ENCODE results near the gene CAMK2D.
"Not testable (repeated sequence)": the region's sequence is repeated elsewhere in the genome, so short reads cannot be mapped to it uniquely, and the experiment has no call there.

The CAMK2D gene

GRCh38 chr4:113727802-113728201 is 33.7 kb downstream of the CAMK2D start:
- no peak for DNase-seq

GRCh38 chr4:113725963-113726362 is 35.6 kb downstream of the CAMK2D start:
- no peak for DNase-seq

- no peak for DNase-seq
Measured at GRCh38 chr4:113718252-113718651, 43.3 kb downstream of the CAMK2D start.

GRCh38 chr4:113711883-113712662 is 49.5 kb downstream of the CAMK2D start:
- DNase-seq, result no peak

DNA sequence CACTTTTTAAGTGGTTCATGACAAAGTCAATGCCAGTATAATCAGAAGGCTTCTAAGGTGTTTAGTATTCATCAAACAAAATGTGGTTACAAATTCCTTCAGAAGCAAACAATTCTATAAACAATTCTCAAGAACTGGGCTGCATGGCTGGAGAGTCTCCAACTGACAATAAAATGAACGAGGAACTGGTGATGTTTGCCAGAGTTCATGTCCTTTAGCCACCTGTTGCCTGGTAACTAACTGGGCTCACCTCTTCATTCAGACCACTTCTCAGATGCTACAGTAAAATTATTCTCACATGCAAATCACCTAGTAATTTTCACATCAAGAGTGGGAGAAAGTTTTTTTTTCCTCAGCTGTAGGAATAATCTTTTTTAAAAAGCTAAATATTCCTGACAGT is 53.3 kb downstream of the CAMK2D start:
- no peak for DNase-seq

GRCh38 chr4:113707048-113707447 is 54.5 kb downstream of the CAMK2D start:
- DNase-seq, result peak; percentile 11

GRCh38 chr4:113705097-113705496 is 56.4 kb downstream of the CAMK2D start:
- DNase-seq, result not testable (repeated sequence)

GRCh38 chr4:113702596-113702995 is 58.9 kb downstream of the CAMK2D start:
- DNase-seq, result not testable (repeated sequence)

DNA sequence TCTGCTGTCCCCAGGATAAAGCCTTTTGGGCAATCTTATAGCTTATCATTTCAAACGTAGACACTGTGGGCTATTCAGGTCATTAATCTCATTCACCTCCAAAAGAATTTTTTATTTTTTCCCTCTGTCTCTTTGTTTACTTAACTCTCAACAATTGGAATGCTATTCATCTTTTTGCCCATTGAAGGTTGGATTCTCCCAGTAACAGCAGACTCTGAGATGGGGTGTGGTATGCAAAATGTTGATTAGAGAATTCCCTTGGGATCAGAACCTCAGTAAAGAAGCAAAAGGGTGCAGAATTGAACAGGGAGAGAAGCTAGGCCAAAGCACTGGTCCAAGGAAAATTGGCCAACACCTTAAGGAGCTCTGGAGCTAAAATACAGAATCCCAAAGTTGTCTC is 60.4 kb downstream of the CAMK2D start:
- no peak for DNase-seq

GRCh38 chr4:113700602-113701150 is 60.9 kb downstream of the CAMK2D start:
- no peak for DNase-seq

DNA sequence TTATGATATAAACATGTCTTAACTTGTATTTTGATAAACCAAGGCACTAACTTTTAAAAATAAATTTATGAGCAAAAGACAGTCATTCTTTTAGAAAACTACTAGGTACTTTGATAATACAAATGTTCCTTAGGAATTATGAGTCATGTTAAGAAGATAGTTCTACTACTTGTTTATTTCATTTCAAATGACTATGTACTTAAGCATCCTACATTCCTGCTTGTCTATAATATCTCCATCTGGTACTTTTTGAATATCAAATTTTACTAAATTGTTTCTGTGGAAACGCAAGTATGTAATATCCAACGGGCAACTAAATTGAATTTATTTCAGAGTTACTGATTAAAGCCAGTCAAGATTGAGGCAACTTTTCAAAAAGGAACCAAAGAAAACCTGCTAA is 61.8 kb downstream of the CAMK2D start:
- no peak for DNase-seq

DNA sequence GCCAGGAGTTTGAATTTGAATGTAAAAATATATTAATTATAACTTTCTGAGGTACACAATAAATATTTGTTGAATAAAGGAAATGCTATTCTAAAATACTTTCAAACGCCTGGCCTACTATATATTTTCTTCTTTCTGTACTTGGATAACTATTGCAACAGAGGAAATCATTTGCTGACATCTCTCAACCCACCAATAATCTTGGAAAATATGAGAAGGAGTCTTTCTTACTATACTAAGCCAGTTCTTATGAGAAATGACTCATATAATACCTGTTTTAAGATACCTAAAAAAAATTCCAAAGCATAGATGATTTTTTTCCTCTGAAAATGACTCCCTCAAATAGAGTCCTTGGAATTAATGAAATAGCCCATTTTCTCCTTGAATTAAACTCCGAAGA is 64.1 kb downstream of the CAMK2D start:
- DNase-seq, result no peak

GRCh38 chr4:113695328-113696169 is 66.0 kb downstream of the CAMK2D start:
- no peak for DNase-seq

GRCh38 chr4:113694008-113694407 is 67.5 kb downstream of the CAMK2D start:
- DNase-seq, result no peak

DNA sequence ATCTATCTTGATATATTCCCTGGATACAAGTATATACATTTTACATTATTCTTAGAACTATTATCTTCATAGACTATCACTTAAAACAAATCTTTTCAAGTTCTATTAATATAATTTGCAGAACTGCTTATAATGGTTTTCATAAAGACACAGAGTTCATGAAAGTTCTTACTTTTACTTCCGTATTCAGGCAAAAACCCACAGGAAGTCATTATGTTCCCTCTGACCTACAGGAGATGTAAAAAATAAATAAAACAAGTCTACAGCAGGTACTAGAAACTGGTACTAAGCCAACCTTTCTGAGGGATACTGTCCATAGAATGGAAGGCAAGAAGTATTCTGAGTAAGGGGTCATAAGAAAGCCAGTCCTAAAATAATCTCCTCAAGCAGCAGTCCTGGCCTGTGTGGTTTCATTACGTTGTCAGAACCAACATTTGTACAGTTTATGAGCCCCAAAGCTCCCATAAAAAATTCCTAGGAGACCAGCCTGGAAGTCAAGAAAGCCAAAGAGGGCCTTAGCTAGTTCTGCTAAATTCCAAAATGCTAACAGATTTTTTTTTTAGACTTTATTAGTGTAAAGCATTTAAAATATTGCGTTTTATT is 68.6 kb downstream of the CAMK2D start:
- peak; percentile 21 for DNase-seq

- no peak for DNase-seq
Measured at GRCh38 chr4:113691676-113692075, 69.9 kb downstream of the CAMK2D start.

DNA sequence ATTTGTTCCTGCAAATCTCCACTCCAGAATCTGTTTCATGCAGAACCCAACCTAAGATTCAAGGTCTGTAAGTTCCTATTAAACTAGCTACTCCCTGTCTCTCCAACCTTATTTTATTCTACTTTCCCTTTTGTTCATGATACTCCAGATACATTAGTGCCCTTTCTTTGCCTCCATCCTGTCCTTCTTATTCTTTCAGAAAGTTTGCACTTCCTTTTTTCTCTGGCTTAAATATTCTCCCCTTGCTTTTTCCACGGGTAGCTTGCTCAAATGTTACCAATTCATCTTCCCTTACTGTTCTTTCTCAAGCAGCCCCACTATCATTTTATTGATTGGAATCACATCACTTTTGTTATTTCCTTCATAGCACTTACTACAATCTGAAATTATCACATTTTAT is 72.1 kb downstream of the CAMK2D start:
- no peak for DNase-seq

DNA sequence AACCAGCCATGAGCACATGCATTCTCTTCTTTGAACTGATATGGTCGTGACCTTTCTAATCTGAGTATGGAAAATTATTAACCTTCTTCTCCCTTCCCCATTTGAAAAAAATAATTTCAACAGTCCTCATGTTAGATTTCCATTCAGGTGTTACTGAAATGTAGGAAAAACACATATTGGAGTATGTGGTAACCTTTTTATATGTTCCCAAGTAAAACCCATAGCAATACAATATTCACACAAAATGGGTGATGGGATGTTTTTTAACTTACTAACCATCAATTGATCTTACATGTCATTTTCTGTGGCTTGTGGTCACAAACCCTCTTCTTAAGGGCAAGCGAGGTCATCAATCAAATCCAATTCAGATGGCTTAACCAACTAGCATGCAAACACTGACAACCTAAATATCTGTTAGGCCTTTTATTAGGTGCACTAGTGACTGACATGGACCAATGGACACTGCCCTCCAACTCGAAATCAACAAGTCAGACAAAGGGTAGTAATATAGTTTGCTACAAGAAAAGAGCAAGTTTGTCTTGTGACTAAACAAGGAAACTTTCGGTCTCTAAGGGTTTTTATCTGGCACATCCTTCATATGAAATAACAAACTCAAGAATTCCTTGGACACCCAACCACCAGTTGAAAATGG is 74.3 kb downstream of the CAMK2D start:
- no peak for DNase-seq

GRCh38 chr4:113685157-113685556 is 76.4 kb downstream of the CAMK2D start:
- DNase-seq, result not testable (repeated sequence)

DNA sequence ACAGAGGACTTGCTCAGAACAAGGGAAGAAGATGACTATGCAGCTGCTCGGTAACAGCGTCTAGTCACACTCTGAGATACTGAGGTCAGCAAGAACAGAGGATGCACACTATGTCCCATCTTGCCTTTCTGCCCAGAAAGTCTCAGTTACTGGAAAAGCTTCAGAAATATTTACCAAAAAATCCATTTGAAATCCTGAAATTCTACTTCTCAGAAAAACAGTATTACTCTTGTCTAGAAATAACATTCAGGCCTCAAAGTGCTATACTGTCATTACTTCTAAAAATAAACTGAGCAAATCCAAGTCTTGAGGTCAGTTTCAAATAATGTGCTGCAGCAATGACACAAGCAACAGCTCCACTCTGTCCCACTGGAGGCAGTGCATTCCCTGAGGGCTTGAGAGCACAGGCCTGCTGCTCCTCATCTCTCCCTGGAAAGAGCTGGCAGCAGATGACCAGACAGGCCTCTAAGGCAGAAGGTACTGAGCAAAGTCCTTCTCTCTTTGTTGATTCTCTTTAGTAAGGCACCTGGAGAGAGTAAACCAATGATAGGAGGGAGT is 76.9 kb downstream of the CAMK2D start:
- no peak for DNase-seq

- no peak for DNase-seq
Measured at GRCh38 chr4:113682730-113683537, 78.6 kb downstream of the CAMK2D start.

- no peak for DNase-seq
Measured at GRCh38 chr4:113678641-113679040, 82.9 kb downstream of the CAMK2D start.

All from suppressor macrophage treated with lipopolysaccharide for 4 hours (primary cell).